Measurements from ENCODE around the gene LRRC36.

GRCh38 chr16:67399218-67399733, 72.7 kb downstream of the LRRC36 start:
- TF ChIP-seq CTCF (conservative IDR thresholded peaks at IDR 0.05; ENCODE audit: low read length) = no peak; the same call in 1 of the 2 replicates
- no peak for TF ChIP-seq EZH2phosphoT487 (IDR thresholded peaks at IDR 0.05; ENCODE audit: borderline replicate concordance)

All from Loucy (cell line).